Kidney (tissue), 14 donors: ENCODE results near the gene RCN2. TPM values are rescaled to one million over a fixed set of nuclear protein-coding genes. Genes with fewer than 3 reads are reported as not detected.

Experiments used
- DNase-seq, 5 donors: peaks; one replicate each; pipeline ENCODE4 v3.0.0-alpha.2; 2013 to 2020
- FAIRE-seq: peaks from 2 replicates; lab custom pipeline; 2012; peaks lifted over from hg19 to GRCh38; lab: Jason Lieb, UNC
- H3K27ac ChIP-seq, 2 donors: one replicate each; pipeline ENCODE4 v1.7.0; 2013; ENCODE audit warnings: low read depth in 2 of 2, low read length in 2 of 2, inconsistent platforms in 1 of 2
- H3K27me3 ChIP-seq: one replicate; pipeline ENCODE4 v1.7.1; 2013; ENCODE audit warnings: low read length, inconsistent platforms; ENCODE audit not compliant: control insufficient read depth, insufficient read depth
- H3K36me3 ChIP-seq, 3 donors: one replicate each; pipeline versions ENCODE4 v1.7.0 to v1.7.1; 2013; ENCODE audit warnings: low read length in 3 of 3, control low read depth in 1 of 3, inconsistent platforms in 1 of 3; ENCODE audit not compliant: insufficient read depth in 3 of 3, control insufficient read depth in 2 of 3
- H3K4me1 ChIP-seq, 3 donors: one replicate each; pipeline versions ENCODE4 v1.7.0 to v1.7.1; 2013; ENCODE audit warnings: low read length in 3 of 3, inconsistent platforms in 1 of 3, low read depth in 1 of 3; ENCODE audit not compliant: control insufficient read depth in 2 of 3, insufficient read depth in 2 of 3
- H3K4me3 ChIP-seq, 3 donors: one replicate each; pipeline versions ENCODE4 v1.7.0 to v1.8.1; 2013; ENCODE audit warnings: low read length in 3 of 3, control low read depth in 1 of 3, inconsistent platforms in 1 of 3
- H3K9ac ChIP-seq, 3 donors: one replicate each; pipeline versions ENCODE4 v1.7.0 to v1.7.1; 2013; ENCODE audit warnings: low read length in 3 of 3, control low read depth in 1 of 3, inconsistent platforms in 1 of 3
- H3K9me3 ChIP-seq, 3 donors: one replicate each; pipeline versions ENCODE4 v1.7.0 to v1.7.1; 2013; ENCODE audit warnings: low read length in 3 of 3, control low read depth in 1 of 3, inconsistent platforms in 1 of 3; ENCODE audit not compliant: control insufficient read depth in 2 of 3, insufficient read depth in 1 of 3
- CTCF ChIP-seq: IDR thresholded peaks from 3 replicates; pipeline ENCODE4 v1.5.1; 2012; ENCODE audit warnings: mild to moderate bottlenecking, moderate library complexity, borderline replicate concordance; ENCODE audit not compliant: insufficient read depth; ENCODE audit errors: extremely low read depth
- intact Hi-C: fragments of 100-400 bp; cut with DNase I; formaldehyde crosslinking; loops from one replicate; pipeline ENCODE4 v1.11.1; 2022
- polyA plus RNA-seq: library from polyadenylated mRNA; stranded (reverse); fragments of 350-450 nt; fragmentation: Illumina TruSeq; extraction: RNeasy Lipid Tissue Mini Kit (QIAGEN cat#74804); gene quantifications from one replicate; pipeline ENCODE4 v1.2.3, GENCODE V29; 2014; ENCODE audit warnings: low read depth, low replicate concordance; ENCODE audit not compliant: insufficient read depth
- total RNA-seq: library from RNA; stranded (reverse); fragmentation: NEBNext Ultra II Directional; extraction: Animal tissue kit (Norgen Biotek cat#: 25700); gene quantifications from one replicate; pipeline ENCODE4 v1.2.1, GENCODE V29; 2021
- donor health status: control.
- donor health status: control.
- donor health status: control.
- donor health status: control.
- donor health status: control.
- donor health status: DM: yes; HTN: yes; CAD: no.
- donor health status: Normal renal cell carcinoma (clear cell type).

RCN2 gene
- total and polyA plus RNA-seq, 2 donors from 2014 or later: 40.0 to 44.5 TPM

GRCh38 chr15:77002954-77003912 is 71.7 kb downstream of the RCN2 start:
- no peaks in the 10 kb centered on the region for H3K4me1 ChIP-seq
- DNase-seq (peak in 1 of 5 donors; percentile 76), FAIRE-seq (no peak)
- TF ChIP-seq CTCF: no peak
- no peak overlapping the region for H3K27ac ChIP-seq
- H3K27me3 ChIP-seq: no peaks in the 10 kb centered on the region
- no peaks in the 10 kb centered on the region for H3K9me3 ChIP-seq
- intact Hi-C loops: no loop called here
- H3K4me3 ChIP-seq: no peak overlapping the region
- H3K9ac ChIP-seq: no peak overlapping the region
- no peaks in the 10 kb centered on the region for H3K36me3 ChIP-seq

Other genes starting within 250 kb of the RCN2 start
- 39.4 TPM for gene SCAPER, start 26.4 kb upstream of the RCN2 start, total RNA-seq
- gene SCAPER, start 26.4 kb upstream of the RCN2 start, polyA plus RNA-seq: 11.6 TPM
- gene PSTPIP1, start 63.4 kb downstream of the RCN2 start, total RNA-seq: 22.1 TPM
- 2.2 TPM for gene PSTPIP1, start 63.4 kb downstream of the RCN2 start, polyA plus RNA-seq
- 245 TPM for gene TSPAN3, start 139.4 kb downstream of the RCN2 start, total RNA-seq
- 273 TPM for gene TSPAN3, start 139.4 kb downstream of the RCN2 start, polyA plus RNA-seq